ENCODE results near the gene BLVRB. TPM values are rescaled to one million over a fixed set of nuclear protein-coding genes. Genes with fewer than 3 reads are reported as not detected.

Gene BLVRB
- total RNA-seq, 1 experiment from 2014 or later = 35.1 TPM

- TF ChIP-seq, protein P1, sequence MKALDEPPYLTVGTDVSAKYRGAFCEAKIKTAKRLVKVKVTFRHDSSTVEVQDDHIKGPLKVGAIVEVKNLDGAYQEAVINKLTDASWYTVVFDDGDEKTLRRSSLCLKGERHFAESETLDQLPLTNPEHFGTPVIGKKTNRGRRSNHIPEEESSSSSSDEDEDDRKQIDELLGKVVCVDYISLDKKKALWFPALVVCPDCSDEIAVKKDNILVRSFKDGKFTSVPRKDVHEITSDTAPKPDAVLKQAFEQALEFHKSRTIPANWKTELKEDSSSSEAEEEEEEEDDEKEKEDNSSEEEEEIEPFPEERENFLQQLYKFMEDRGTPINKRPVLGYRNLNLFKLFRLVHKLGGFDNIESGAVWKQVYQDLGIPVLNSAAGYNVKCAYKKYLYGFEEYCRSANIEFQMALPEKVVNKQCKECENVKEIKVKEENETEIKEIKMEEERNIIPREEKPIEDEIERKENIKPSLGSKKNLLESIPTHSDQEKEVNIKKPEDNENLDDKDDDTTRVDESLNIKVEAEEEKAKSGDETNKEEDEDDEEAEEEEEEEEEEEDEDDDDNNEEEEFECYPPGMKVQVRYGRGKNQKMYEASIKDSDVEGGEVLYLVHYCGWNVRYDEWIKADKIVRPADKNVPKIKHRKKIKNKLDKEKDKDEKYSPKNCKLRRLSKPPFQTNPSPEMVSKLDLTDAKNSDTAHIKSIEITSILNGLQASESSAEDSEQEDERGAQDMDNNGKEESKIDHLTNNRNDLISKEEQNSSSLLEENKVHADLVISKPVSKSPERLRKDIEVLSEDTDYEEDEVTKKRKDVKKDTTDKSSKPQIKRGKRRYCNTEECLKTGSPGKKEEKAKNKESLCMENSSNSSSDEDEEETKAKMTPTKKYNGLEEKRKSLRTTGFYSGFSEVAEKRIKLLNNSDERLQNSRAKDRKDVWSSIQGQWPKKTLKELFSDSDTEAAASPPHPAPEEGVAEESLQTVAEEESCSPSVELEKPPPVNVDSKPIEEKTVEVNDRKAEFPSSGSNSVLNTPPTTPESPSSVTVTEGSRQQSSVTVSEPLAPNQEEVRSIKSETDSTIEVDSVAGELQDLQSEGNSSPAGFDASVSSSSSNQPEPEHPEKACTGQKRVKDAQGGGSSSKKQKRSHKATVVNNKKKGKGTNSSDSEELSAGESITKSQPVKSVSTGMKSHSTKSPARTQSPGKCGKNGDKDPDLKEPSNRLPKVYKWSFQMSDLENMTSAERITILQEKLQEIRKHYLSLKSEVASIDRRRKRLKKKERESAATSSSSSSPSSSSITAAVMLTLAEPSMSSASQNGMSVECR (CRISPR knock-in tag; IDR thresholded peaks at IDR 0.05; ENCODE audit: borderline replicate concordance) = peak; percentile 64
- TF ChIP-seq, protein P2, sequence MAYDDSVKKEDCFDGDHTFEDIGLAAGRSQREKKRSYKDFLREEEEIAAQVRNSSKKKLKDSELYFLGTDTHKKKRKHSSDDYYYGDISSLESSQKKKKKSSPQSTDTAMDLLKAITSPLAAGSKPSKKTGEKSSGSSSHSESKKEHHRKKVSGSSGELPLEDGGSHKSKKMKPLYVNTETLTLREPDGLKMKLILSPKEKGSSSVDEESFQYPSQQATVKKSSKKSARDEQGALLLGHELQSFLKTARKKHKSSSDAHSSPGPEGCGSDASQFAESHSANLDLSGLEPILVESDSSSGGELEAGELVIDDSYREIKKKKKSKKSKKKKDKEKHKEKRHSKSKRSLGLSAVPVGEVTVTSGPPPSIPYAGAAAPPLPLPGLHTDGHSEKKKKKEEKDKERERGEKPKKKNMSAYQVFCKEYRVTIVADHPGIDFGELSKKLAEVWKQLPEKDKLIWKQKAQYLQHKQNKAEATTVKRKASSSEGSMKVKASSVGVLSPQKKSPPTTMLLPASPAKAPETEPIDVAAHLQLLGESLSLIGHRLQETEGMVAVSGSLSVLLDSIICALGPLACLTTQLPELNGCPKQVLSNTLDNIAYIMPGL (CRISPR knock-in tag; IDR thresholded peaks at IDR 0.05) = peak; percentile 76
- TF ChIP-seq MAX (CRISPR knock-in tag; IDR thresholded peaks at IDR 0.05) = peak; percentile 80
- peak; percentile 72 for TF ChIP-seq ETV6 (CRISPR knock-in tag; IDR thresholded peaks at IDR 0.05)
- TF ChIP-seq JAZF1 (CRISPR knock-in tag; IDR thresholded peaks at IDR 0.05) = no peak
- TF ChIP-seq E2F5 (CRISPR knock-in tag; IDR thresholded peaks at IDR 0.05) = peak; percentile 58; the same call in 1 of the 2 replicates
- TF ChIP-seq, protein P3, sequence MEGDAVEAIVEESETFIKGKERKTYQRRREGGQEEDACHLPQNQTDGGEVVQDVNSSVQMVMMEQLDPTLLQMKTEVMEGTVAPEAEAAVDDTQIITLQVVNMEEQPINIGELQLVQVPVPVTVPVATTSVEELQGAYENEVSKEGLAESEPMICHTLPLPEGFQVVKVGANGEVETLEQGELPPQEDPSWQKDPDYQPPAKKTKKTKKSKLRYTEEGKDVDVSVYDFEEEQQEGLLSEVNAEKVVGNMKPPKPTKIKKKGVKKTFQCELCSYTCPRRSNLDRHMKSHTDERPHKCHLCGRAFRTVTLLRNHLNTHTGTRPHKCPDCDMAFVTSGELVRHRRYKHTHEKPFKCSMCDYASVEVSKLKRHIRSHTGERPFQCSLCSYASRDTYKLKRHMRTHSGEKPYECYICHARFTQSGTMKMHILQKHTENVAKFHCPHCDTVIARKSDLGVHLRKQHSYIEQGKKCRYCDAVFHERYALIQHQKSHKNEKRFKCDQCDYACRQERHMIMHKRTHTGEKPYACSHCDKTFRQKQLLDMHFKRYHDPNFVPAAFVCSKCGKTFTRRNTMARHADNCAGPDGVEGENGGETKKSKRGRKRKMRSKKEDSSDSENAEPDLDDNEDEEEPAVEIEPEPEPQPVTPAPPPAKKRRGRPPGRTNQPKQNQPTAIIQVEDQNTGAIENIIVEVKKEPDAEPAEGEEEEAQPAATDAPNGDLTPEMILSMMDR (IDR thresholded peaks at IDR 0.05) = peak; percentile 91
- no peak for TF ChIP-seq ZNF416 (CRISPR knock-in tag; IDR thresholded peaks at IDR 0.05)
- TF ChIP-seq, protein P4, sequence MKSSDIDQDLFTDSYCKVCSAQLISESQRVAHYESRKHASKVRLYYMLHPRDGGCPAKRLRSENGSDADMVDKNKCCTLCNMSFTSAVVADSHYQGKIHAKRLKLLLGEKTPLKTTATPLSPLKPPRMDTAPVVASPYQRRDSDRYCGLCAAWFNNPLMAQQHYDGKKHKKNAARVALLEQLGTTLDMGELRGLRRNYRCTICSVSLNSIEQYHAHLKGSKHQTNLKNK (CRISPR knock-in tag; IDR thresholded peaks at IDR 0.05) = no peak
- TF ChIP-seq, protein P5, sequence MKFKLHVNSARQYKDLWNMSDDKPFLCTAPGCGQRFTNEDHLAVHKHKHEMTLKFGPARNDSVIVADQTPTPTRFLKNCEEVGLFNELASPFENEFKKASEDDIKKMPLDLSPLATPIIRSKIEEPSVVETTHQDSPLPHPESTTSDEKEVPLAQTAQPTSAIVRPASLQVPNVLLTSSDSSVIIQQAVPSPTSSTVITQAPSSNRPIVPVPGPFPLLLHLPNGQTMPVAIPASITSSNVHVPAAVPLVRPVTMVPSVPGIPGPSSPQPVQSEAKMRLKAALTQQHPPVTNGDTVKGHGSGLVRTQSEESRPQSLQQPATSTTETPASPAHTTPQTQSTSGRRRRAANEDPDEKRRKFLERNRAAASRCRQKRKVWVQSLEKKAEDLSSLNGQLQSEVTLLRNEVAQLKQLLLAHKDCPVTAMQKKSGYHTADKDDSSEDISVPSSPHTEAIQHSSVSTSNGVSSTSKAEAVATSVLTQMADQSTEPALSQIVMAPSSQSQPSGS (CRISPR knock-in tag; IDR thresholded peaks at IDR 0.05; ENCODE audit: borderline replicate concordance, low read depth) = no peak
- no peak for TF ChIP-seq NFYB (CRISPR knock-in tag; conservative IDR thresholded peaks at IDR 0.05; ENCODE audit: low read depth)
- TF ChIP-seq ZNF281 (CRISPR knock-in tag; IDR thresholded peaks at IDR 0.05) = no peak
- TF ChIP-seq ZSCAN18 (CRISPR knock-in tag; IDR thresholded peaks at IDR 0.05) = no peak
- TF ChIP-seq FOXP1 (CRISPR knock-in tag; IDR thresholded peaks at IDR 0.05; ENCODE audit: borderline replicate concordance) = no peak; the same call in 1 of the 2 replicates
- TF ChIP-seq NFE2L1 (CRISPR knock-in tag; IDR thresholded peaks at IDR 0.05) = no peak
- no peak for TF ChIP-seq HMGA2 (CRISPR knock-in tag; IDR thresholded peaks at IDR 0.05)
- TF ChIP-seq RORB (CRISPR knock-in tag; IDR thresholded peaks at IDR 0.05) = no peak
- TF ChIP-seq GABPB1 (CRISPR knock-in tag; IDR thresholded peaks at IDR 0.05) = peak; percentile 59
Measured at GRCh38 chr19:40420766-40421765, 44.5 kb downstream of the BLVRB start (continued).
